Putamen (tissue), 1 donor: ENCODE results near the gene DNAJA2.

Experiments
- DNase-seq: peaks from one replicate; pipeline ENCODE4 v3.0.0-alpha.2; 2016; ENCODE audit warnings: low spot score

The DNAJA2 gene

GRCh38 chr16:46926470-46927225 lies 46.8 kb downstream of the DNAJA2 start:
- DNase-seq, result no peak

GRCh38 chr16:46924402-46924801 lies 49.1 kb downstream of the DNAJA2 start:
- DNase-seq, result no peak

GRCh38 chr16:46923513-46924295 lies 49.8 kb downstream of the DNAJA2 start:
- DNase-seq, result no peak

- no peak for DNase-seq
Observed at GRCh38 chr16:46922239-46922638, 51.2 kb downstream of the DNAJA2 start.

GRCh38 chr16:46920402-46921068 lies 52.9 kb downstream of the DNAJA2 start:
- no peak for DNase-seq

GRCh38 chr16:46918905-46919792 lies 54.3 kb downstream of the DNAJA2 start:
- DNase-seq, result no peak

GRCh38 chr16:46918400-46918799 lies 55.1 kb downstream of the DNAJA2 start:
- no peak for DNase-seq

GRCh38 chr16:46916980-46917379 lies 56.5 kb downstream of the DNAJA2 start:
- DNase-seq, result no peak

GRCh38 chr16:46915483-46916025 lies 57.9 kb downstream of the DNAJA2 start:
- DNase-seq, result no peak

GRCh38 chr16:46914556-46915201 lies 58.8 kb downstream of the DNAJA2 start:
- no peak for DNase-seq

- DNase-seq, result no peak
Observed at GRCh38 chr16:46911650-46912049, 61.8 kb downstream of the DNAJA2 start.

- peak; percentile 79 for DNase-seq
Observed at GRCh38 chr16:46911038-46911437, 62.4 kb downstream of the DNAJA2 start.

GRCh38 chr16:46908540-46909372 lies 64.7 kb downstream of the DNAJA2 start:
- peak; percentile 74 for DNase-seq

GRCh38 chr16:46907061-46907774 lies 66.3 kb downstream of the DNAJA2 start:
- no peak for DNase-seq

- no peak for DNase-seq
Observed at GRCh38 chr16:46906360-46907060, 67.0 kb downstream of the DNAJA2 start.
